DOHH2 (cell line): ENCODE data around the gene SNRPD2.

Experiments used
- H3F3A ChIP-seq: fragments of 200-600 bp; sonication (generic), shearing (Covaris generic); 2 replicates; pipeline ENCODE4 v1.6.0; 2016; ENCODE audit warnings: antibody characterized with exemption, mild to moderate bottlenecking; ENCODE audit not compliant: control insufficient read depth, insufficient read depth
- H3K27ac ChIP-seq: fragments of 200-600 bp; sonication (generic); 2 replicates; pipeline ENCODE4 v1.5.1; 2014; ENCODE audit warnings: low read depth, mild to moderate bottlenecking, low read length, moderate library complexity
- H3K27me3 ChIP-seq: fragments of 200-600 bp; sonication (generic); 2 replicates; pipeline ENCODE4 v1.6.1; 2014; ENCODE audit warnings: mild to moderate bottlenecking, low read length, mixed read lengths; ENCODE audit not compliant: control insufficient read depth
- H3K36me3 ChIP-seq: fragments of 200-600 bp; sonication (generic); 2 replicates; pipeline ENCODE4 v1.6.1; 2014; ENCODE audit warnings: mild to moderate bottlenecking, low read length, moderate library complexity, mixed read lengths; ENCODE audit not compliant: control insufficient read depth
- H3K4me1 ChIP-seq: fragments of 200-600 bp; sonication (generic); 2 replicates; pipeline ENCODE4 v1.6.1; 2014; ENCODE audit warnings: mild to moderate bottlenecking, low read length, mixed read lengths; ENCODE audit not compliant: control insufficient read depth
- H3K4me2 ChIP-seq: fragments of 200-600 bp; sonication (generic); 2 replicates; pipeline ENCODE4 v1.6.0; 2014; ENCODE audit warnings: mild to moderate bottlenecking, low read length, moderate library complexity
- H3K4me3 ChIP-seq: fragments of 200-600 bp; sonication (generic); 2 replicates; pipeline ENCODE4 v1.5.1; 2014; ENCODE audit warnings: mild to moderate bottlenecking, low read length, mixed read lengths
- H3K79me2 ChIP-seq: fragments of 200-600 bp; sonication (generic); 2 replicates; pipeline ENCODE4 v1.6.1; 2014; ENCODE audit warnings: mild to moderate bottlenecking, low read length, mixed read lengths; ENCODE audit not compliant: control insufficient read depth
- H3K9me2 ChIP-seq: fragments of 200-600 bp; sonication (generic); replicated peaks from 2 replicates; pipeline ENCODE4 v1.6.1; 2014; ENCODE audit warnings: mild to moderate bottlenecking, low read length, mixed read lengths; ENCODE audit not compliant: control insufficient read depth
- H3K9me3 ChIP-seq: fragments of 200-600 bp; sonication (generic); 2 replicates; pipeline ENCODE4 v1.6.1; 2014; ENCODE audit warnings: antibody characterized with exemption, low read length, mixed read lengths; ENCODE audit not compliant: control insufficient read depth, insufficient read depth
- H4K20me1 ChIP-seq: fragments of 200-600 bp; sonication (generic); 2 replicates; pipeline ENCODE4 v1.6.0; 2014; ENCODE audit warnings: low read depth, mild to moderate bottlenecking, antibody characterized with exemption, low read length, moderate library complexity; ENCODE audit not compliant: control insufficient read depth, insufficient read depth
- CTCF ChIP-seq: fragments of 200-600 bp; sonication (generic); IDR thresholded peaks from one replicate; pipeline ENCODE4 v1.5.1; 2014; ENCODE audit warnings: antibody characterized with exemption, mild to moderate bottlenecking, low read depth, low read length; ENCODE audit not compliant: poor library complexity, severe bottlenecking
- EZH2phosphoT487 ChIP-seq: fragments of 200-600 bp; sonication (generic); IDR thresholded peaks from 2 replicates; pipeline ENCODE4 v1.6.1; 2017; ENCODE audit warnings: borderline replicate concordance, mild to moderate bottlenecking, antibody characterized with exemption, low read length, moderate library complexity, mixed read lengths

Gene SNRPD2

GRCh38 chr19:45663800-45664199 lies 28.0 kb downstream of the SNRPD2 start:
- peaks cover 5% of the 10 kb centered on the region for H3K27me3 ChIP-seq
- no peak overlapping the region for H3K4me3 ChIP-seq
- TF ChIP-seq EZH2phosphoT487 = no peak
- TF ChIP-seq CTCF = no peak
- no peaks in the 10 kb centered on the region for H3K79me2 ChIP-seq
- no peaks in the 10 kb centered on the region for H3K9me2 ChIP-seq
- no peaks in the 10 kb centered on the region for H4K20me1 ChIP-seq
- no peak overlapping the region for H3K27ac ChIP-seq
- H3F3A ChIP-seq = peaks cover 6% of the 10 kb centered on the region; the same call in 1 of the 2 replicates
- H3K4me1 ChIP-seq = peaks cover 24% of the 10 kb centered on the region
- H3K4me2 ChIP-seq = no peak overlapping the region
- H3K36me3 ChIP-seq = no peaks in the 10 kb centered on the region
- H3K9me3 ChIP-seq = no peaks in the 10 kb centered on the region

- TF ChIP-seq CTCF = no peak
- TF ChIP-seq EZH2phosphoT487 = no peak
- H3K9me2 ChIP-seq = no peaks in the 10 kb centered on the region
These were observed 31.1 kb downstream of the SNRPD2 start for GRCh38 chr19:45660636-45661035.

DNA sequence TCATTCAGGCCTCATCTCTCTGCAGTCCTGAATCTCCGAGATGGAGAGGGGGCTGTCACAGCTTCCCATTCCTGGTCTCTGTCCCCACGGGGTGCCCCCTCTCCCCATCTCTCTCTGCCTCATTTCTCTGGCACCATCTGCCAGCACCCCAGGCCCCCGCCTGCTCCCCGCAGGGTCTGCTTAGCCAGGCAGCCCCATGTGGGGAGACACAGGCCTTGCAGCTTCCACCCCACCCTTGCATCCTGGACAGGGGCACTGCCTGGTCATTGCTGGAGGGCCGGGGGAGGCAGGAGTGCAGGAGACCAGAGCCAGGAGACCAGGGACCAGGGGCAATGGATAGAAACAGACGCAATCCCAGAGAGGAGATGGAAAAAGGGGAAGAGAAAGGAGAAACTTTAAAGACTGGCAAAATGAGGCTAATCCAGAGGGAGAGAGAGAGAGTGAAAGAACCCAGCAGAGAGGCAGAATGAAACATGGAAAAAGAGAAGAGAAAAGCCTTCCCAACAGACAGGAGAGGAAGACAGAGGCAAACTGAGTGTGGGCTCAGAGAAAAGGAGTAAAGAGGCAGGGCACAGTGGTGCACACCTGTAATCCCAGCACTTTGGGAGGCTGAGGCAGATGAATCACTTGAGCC lies 32.5 kb downstream of the SNRPD2 start:
- Histone ChIP-seq H3K27ac (no peak overlapping the region), H3K4me3 (no peak overlapping the region)
- no peak for TF ChIP-seq EZH2phosphoT487
- no peak for TF ChIP-seq CTCF

More at GRCh38 chr19:45660636-45661035, 31.1 kb downstream of the SNRPD2 start:
- no peak overlapping the region for H3K4me2 ChIP-seq
- H3K4me3 ChIP-seq = no peak overlapping the region
- H3K36me3 ChIP-seq = no peaks in the 10 kb centered on the region
- no peaks in the 10 kb centered on the region for H3K9me3 ChIP-seq
- H4K20me1 ChIP-seq = no peaks in the 10 kb centered on the region
- no peaks in the 10 kb centered on the region for H3K79me2 ChIP-seq
- H3K27ac ChIP-seq = no peak overlapping the region
- H3K4me1 ChIP-seq = peaks cover 8% of the 10 kb centered on the region
- no peaks in the 10 kb centered on the region for H3F3A ChIP-seq
- H3K27me3 ChIP-seq = peaks cover 6% of the 10 kb centered on the region

More for the DNA sequence above, 32.5 kb downstream of the SNRPD2 start:
- Histone ChIP-seq H3F3A (no peaks in the 10 kb centered on the region), H3K9me3 (no peaks in the 10 kb centered on the region), H3K4me2 (no peak overlapping the region), H3K27me3 (peaks cover 6% of the 10 kb centered on the region), H3K79me2 (no peaks in the 10 kb centered on the region), H3K4me1 (peaks cover 4% of the 10 kb centered on the region), H3K9me2 (no peaks in the 10 kb centered on the region), H4K20me1 (no peaks in the 10 kb centered on the region), H3K36me3 (no peaks in the 10 kb centered on the region)
